Measurements from ENCODE around the gene SLC16A12.

DNA sequence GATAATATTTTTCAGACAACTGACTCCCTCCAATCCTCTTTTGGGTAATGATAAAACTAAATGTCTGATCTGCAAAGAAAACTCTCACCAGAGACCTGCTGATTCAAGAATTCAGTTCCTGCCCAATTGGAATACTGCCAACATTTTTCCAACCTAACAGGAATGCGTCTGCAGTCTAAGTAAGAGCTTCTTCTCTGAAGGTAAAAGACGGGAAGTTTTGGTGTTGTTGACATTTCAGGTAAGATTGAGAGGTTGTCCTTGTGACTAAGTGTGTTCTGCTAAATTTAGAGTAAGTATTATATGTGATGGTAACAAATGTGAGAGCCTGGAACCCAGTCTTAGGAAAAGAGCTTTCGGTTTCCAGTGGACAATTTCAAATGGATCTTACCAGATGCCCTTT lies 103.4 kb downstream of the SLC16A12 start:
- TF ChIP-seq, protein P1, sequence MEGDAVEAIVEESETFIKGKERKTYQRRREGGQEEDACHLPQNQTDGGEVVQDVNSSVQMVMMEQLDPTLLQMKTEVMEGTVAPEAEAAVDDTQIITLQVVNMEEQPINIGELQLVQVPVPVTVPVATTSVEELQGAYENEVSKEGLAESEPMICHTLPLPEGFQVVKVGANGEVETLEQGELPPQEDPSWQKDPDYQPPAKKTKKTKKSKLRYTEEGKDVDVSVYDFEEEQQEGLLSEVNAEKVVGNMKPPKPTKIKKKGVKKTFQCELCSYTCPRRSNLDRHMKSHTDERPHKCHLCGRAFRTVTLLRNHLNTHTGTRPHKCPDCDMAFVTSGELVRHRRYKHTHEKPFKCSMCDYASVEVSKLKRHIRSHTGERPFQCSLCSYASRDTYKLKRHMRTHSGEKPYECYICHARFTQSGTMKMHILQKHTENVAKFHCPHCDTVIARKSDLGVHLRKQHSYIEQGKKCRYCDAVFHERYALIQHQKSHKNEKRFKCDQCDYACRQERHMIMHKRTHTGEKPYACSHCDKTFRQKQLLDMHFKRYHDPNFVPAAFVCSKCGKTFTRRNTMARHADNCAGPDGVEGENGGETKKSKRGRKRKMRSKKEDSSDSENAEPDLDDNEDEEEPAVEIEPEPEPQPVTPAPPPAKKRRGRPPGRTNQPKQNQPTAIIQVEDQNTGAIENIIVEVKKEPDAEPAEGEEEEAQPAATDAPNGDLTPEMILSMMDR (IDR thresholded peaks at IDR 0.05 in 8 of 11, conservative IDR thresholded peaks at IDR 0.05 in 3 of 11): no peak
- no peak for TF ChIP-seq POLR2A (IDR thresholded peaks at IDR 0.05)

Data from spleen (tissue), 7 donors.